DOHH2 (cell line): ENCODE data around the gene PROK1.

ENCODE experiments used
- H3F3A ChIP-seq: fragments of 200-600 bp; sonication (generic), shearing (Covaris generic); 2 replicates; pipeline ENCODE4 v1.6.0; 2016; ENCODE audit warnings: antibody characterized with exemption, mild to moderate bottlenecking; ENCODE audit not compliant: control insufficient read depth, insufficient read depth
- H3K27ac ChIP-seq: fragments of 200-600 bp; sonication (generic); 2 replicates; pipeline ENCODE4 v1.5.1; 2014; ENCODE audit warnings: low read depth, mild to moderate bottlenecking, low read length, moderate library complexity
- H3K27me3 ChIP-seq: fragments of 200-600 bp; sonication (generic); 2 replicates; pipeline ENCODE4 v1.6.1; 2014; ENCODE audit warnings: mild to moderate bottlenecking, low read length, mixed read lengths; ENCODE audit not compliant: control insufficient read depth
- H3K36me3 ChIP-seq: fragments of 200-600 bp; sonication (generic); 2 replicates; pipeline ENCODE4 v1.6.1; 2014; ENCODE audit warnings: mild to moderate bottlenecking, low read length, moderate library complexity, mixed read lengths; ENCODE audit not compliant: control insufficient read depth
- H3K4me1 ChIP-seq: fragments of 200-600 bp; sonication (generic); 2 replicates; pipeline ENCODE4 v1.6.1; 2014; ENCODE audit warnings: mild to moderate bottlenecking, low read length, mixed read lengths; ENCODE audit not compliant: control insufficient read depth
- H3K4me2 ChIP-seq: fragments of 200-600 bp; sonication (generic); 2 replicates; pipeline ENCODE4 v1.6.0; 2014; ENCODE audit warnings: mild to moderate bottlenecking, low read length, moderate library complexity
- H3K4me3 ChIP-seq: fragments of 200-600 bp; sonication (generic); 2 replicates; pipeline ENCODE4 v1.5.1; 2014; ENCODE audit warnings: mild to moderate bottlenecking, low read length, mixed read lengths
- H3K79me2 ChIP-seq: fragments of 200-600 bp; sonication (generic); 2 replicates; pipeline ENCODE4 v1.6.1; 2014; ENCODE audit warnings: mild to moderate bottlenecking, low read length, mixed read lengths; ENCODE audit not compliant: control insufficient read depth
- H3K9me2 ChIP-seq: fragments of 200-600 bp; sonication (generic); replicated peaks from 2 replicates; pipeline ENCODE4 v1.6.1; 2014; ENCODE audit warnings: mild to moderate bottlenecking, low read length, mixed read lengths; ENCODE audit not compliant: control insufficient read depth
- H3K9me3 ChIP-seq: fragments of 200-600 bp; sonication (generic); 2 replicates; pipeline ENCODE4 v1.6.1; 2014; ENCODE audit warnings: antibody characterized with exemption, low read length, mixed read lengths; ENCODE audit not compliant: control insufficient read depth, insufficient read depth
- H4K20me1 ChIP-seq: fragments of 200-600 bp; sonication (generic); 2 replicates; pipeline ENCODE4 v1.6.0; 2014; ENCODE audit warnings: low read depth, mild to moderate bottlenecking, antibody characterized with exemption, low read length, moderate library complexity; ENCODE audit not compliant: control insufficient read depth, insufficient read depth
- EZH2phosphoT487 ChIP-seq: fragments of 200-600 bp; sonication (generic); IDR thresholded peaks from 2 replicates; pipeline ENCODE4 v1.6.1; 2017; ENCODE audit warnings: borderline replicate concordance, mild to moderate bottlenecking, antibody characterized with exemption, low read length, moderate library complexity, mixed read lengths
- TF ChIP-seq, protein P1 (sequence below): fragments of 200-600 bp; sonication (generic); IDR thresholded peaks from one replicate; pipeline ENCODE4 v1.5.1; 2014; ENCODE audit warnings: antibody characterized with exemption, mild to moderate bottlenecking, low read depth, low read length; ENCODE audit not compliant: poor library complexity, severe bottlenecking

Gene PROK1

DNA sequence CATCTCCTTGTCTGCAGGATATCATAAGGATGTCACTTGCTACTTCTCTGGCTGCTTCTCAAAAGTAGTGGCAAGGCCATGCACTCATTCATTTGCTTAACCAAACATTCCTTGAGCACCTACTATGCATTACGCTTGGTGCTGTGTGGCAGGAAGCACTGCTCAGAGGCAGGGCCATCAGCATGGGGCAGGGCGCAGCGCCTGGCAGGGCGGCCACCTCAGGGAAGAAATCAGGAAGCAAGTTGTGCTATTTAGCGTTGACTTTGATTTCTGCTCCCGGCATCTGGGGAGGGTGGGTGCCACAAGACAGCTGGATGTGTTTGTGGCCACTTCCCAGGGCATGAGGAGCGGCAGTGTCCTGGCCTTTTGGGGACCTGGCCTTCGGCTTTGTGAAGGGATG, 27.9 kb downstream of the PROK1 start:
- Histone ChIP-seq H3K4me2 (no peak overlapping the region), H3K4me1 (no peaks in the 10 kb centered on the region), H3K9me2 (no peaks in the 10 kb centered on the region), H3K27me3 (peaks cover 3% of the 10 kb centered on the region; the same call in 1 of the 2 replicates), H3K4me3 (no peak overlapping the region), H3K27ac (no peak overlapping the region), H3F3A (no peaks in the 10 kb centered on the region), H3K9me3 (no peaks in the 10 kb centered on the region), H3K36me3 (no peaks in the 10 kb centered on the region), H4K20me1 (no peaks in the 10 kb centered on the region), H3K79me2 (no peaks in the 10 kb centered on the region)
- no peak for TF ChIP-seq EZH2phosphoT487
- TF ChIP-seq, protein P1, sequence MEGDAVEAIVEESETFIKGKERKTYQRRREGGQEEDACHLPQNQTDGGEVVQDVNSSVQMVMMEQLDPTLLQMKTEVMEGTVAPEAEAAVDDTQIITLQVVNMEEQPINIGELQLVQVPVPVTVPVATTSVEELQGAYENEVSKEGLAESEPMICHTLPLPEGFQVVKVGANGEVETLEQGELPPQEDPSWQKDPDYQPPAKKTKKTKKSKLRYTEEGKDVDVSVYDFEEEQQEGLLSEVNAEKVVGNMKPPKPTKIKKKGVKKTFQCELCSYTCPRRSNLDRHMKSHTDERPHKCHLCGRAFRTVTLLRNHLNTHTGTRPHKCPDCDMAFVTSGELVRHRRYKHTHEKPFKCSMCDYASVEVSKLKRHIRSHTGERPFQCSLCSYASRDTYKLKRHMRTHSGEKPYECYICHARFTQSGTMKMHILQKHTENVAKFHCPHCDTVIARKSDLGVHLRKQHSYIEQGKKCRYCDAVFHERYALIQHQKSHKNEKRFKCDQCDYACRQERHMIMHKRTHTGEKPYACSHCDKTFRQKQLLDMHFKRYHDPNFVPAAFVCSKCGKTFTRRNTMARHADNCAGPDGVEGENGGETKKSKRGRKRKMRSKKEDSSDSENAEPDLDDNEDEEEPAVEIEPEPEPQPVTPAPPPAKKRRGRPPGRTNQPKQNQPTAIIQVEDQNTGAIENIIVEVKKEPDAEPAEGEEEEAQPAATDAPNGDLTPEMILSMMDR, result no peak

DNA sequence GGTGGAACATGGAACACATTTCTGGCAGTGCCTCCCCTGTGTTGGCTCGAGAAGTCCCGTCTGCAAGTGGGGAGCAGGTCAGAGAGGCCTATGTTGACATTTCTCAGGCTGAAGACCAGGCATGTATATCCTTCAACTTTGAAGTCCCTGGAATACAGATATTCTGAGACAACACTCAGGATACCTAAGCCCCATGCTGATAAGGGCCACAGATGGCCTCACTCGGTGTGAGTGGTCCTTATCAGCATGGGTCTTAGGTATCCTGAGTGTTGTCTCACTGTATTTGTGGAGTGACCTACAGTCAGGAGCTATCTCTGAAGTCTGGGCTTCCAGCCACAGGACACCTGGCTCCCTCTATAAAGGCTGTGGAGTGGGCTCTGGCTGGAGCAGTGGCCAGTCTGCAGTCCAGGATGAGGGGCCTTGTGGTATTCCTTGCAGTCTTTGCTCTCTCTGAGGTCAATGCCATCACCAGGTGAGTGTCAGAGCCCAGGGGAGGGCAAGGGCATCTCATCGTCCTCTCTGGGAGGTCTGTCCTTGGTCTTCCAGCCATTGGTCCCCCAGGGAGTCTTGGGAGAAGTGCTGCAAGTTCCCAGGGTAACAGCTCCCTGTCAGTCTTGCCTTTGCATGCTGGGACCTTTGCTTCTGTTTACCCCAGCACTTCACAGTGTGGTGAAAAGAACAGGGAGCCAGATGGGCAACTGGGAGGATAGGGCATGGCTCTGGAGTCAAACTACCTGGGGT, 29.6 kb downstream of the PROK1 start:
- Histone ChIP-seq H3K4me2 (no peak overlapping the region), H3K27ac (no peak overlapping the region)

DNA sequence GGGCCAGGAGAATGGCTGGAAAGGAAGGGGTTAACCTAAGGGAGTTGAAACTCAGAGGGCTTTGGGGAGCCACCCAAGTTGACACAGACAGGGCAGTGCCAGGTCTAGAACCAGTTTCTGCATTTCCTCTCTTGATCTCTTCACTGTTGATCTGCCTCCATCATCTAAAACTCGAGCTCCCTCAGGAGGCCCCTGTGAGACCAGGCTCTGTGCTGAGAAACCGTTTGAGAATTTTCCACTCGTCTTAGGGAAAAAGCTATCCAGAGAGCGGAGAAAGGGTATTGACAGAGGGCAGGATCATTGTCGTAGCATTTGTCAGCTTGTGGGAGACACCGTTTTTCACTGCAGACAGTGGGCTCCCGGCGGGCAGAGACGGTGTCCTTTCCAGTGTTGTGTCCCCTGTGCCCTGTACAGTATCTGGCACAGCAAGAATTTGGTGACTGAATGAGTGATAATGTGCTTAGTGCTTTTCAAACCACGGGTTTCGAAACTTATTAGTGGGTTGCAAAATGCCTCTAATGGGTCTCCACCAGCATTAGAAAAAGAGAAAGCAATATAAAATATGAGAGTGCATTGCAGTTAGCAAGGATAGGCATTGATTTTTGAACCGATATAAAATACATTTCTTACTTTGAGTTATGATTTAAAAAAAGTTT, 31.1 kb downstream of the PROK1 start:
- TF ChIP-seq EZH2phosphoT487, result no peak
- TF ChIP-seq, protein P1, result no peak
- Histone ChIP-seq H3K4me3 (no peak overlapping the region), H3K9me2 (no peaks in the 10 kb centered on the region), H3F3A (no peaks in the 10 kb centered on the region), H3K27me3 (0 out of 2 replicates have a peak, but pooled peaks cover 3% of the 10 kb centered on the region), H3K4me1 (no peaks in the 10 kb centered on the region), H3K9me3 (no peaks in the 10 kb centered on the region), H3K36me3 (no peaks in the 10 kb centered on the region), H3K27ac (no peak overlapping the region), H3K79me2 (no peaks in the 10 kb centered on the region), H3K4me2 (no peak overlapping the region), H4K20me1 (no peaks in the 10 kb centered on the region)

More for the DNA sequence above, 29.6 kb downstream of the PROK1 start:
- peaks cover 3% of the 10 kb centered on the region; the same call in 1 of the 2 replicates for H3K27me3 ChIP-seq
- TF ChIP-seq, protein P1, result no peak
- TF ChIP-seq EZH2phosphoT487, result no peak
- H4K20me1 ChIP-seq, result no peaks in the 10 kb centered on the region
- no peaks in the 10 kb centered on the region for H3K9me3 ChIP-seq
- no peaks in the 10 kb centered on the region for H3K4me1 ChIP-seq
- no peaks in the 10 kb centered on the region for H3F3A ChIP-seq
- H3K36me3 ChIP-seq, result no peaks in the 10 kb centered on the region
- no peaks in the 10 kb centered on the region for H3K9me2 ChIP-seq
- no peaks in the 10 kb centered on the region for H3K79me2 ChIP-seq
- no peak overlapping the region for H3K4me3 ChIP-seq
